Suprapubic skin (tissue), 4 donors: Measurements from ENCODE around the gene IDNK. TPM values are rescaled to one million over a fixed set of nuclear protein-coding genes. Genes with fewer than 3 reads are reported as not detected.

ENCODE experiments used
- DNase-seq, 2 donors: peaks; one replicate each; pipeline ENCODE4 v3.0.0-alpha.2; 2019; ENCODE audit warnings: low spot score in 2 of 2
- H3K27ac ChIP-seq: fragments of 200-600 bp; sonication (generic); one replicate; pipeline ENCODE4 v1.5.1; 2019
- H3K27me3 ChIP-seq: fragments of 200-600 bp; sonication (generic); one replicate; pipeline ENCODE4 v1.5.1; 2019
- H3K36me3 ChIP-seq: fragments of 200-600 bp; sonication (generic); one replicate; pipeline ENCODE4 v1.5.1; 2019
- H3K4me1 ChIP-seq: fragments of 200-600 bp; sonication (generic); one replicate; pipeline ENCODE4 v1.5.1; 2019
- H3K4me3 ChIP-seq: fragments of 200-600 bp; sonication (generic); one replicate; pipeline ENCODE4 v1.5.1; 2019; ENCODE audit warnings: mild to moderate bottlenecking
- H3K9me3 ChIP-seq: fragments of 200-600 bp; sonication (generic); one replicate; pipeline ENCODE4 v1.5.1; 2019
- CTCF ChIP-seq, 2 donors: fragments of 200-600 bp in 1 of 2; fragments of 450-650 bp in 1 of 2; sonication (generic) in 1 of 2; IDR thresholded peaks; one replicate each; pipeline ENCODE4 v1.5.1; 2016 to 2019; ENCODE audit warnings: antibody characterized with exemption in 2 of 2, mild to moderate bottlenecking in 1 of 2, moderate library complexity in 1 of 2
- EP300 ChIP-seq: sonication (generic); formaldehyde crosslinking; IDR thresholded peaks from one replicate; pipeline ENCODE4 v1.6.1; 2017; ENCODE audit warnings: antibody characterized with exemption
- POLR2A ChIP-seq, 2 donors: fragments of 450-650 bp; IDR thresholded peaks; one replicate each; pipeline ENCODE4 v1.6.1; 2017; ENCODE audit warnings: antibody characterized with exemption in 2 of 2, mild to moderate bottlenecking in 2 of 2, moderate library complexity in 2 of 2
- POLR2AphosphoS5 ChIP-seq, 3 donors: sonication (generic); formaldehyde crosslinking; IDR thresholded peaks; one replicate each; pipeline ENCODE4 v1.6.1; 2017; ENCODE audit warnings: antibody characterized with exemption in 3 of 3
- WGBS: methylation state at CpG from one replicate; pipeline ENCODE4 v1.1.5; 2018; 5-methylcytosine and 5-hydroxymethylcytosine counted together
- total RNA-seq, 4 donors: library from RNA; depleted of rRNA; stranded (reverse); fragments of >200 nt; gene quantifications; one replicate each; pipeline ENCODE4 v1.1.0, GENCODE V29; 2016

Gene IDNK
- total RNA-seq, 4 donors from 2014 or later, result 3.1 to 10.2 (median 5.8) TPM

- Histone ChIP-seq H3K27me3 (no peaks in the 10 kb centered on the region), H3K27ac (no peak overlapping the region), H3K36me3 (peaks cover 62% of the 10 kb centered on the region), H3K4me3 (no peak overlapping the region), H3K9me3 (no peaks in the 10 kb centered on the region), H3K4me1 (peaks cover 8% of the 10 kb centered on the region)
- no peak for DNase-seq
- TF ChIP-seq CTCF (IDR thresholded peaks at IDR 0.05) (no peak), POLR2A (IDR thresholded peaks at IDR 0.05) (no peak), POLR2AphosphoS5 (IDR thresholded peaks at IDR 0.05) (no peak), EP300 (no peak)
- 82% methylated on average over 2 of the region's 2 CpGs for WGBS
These were observed 58.5 kb downstream of the IDNK start for GRCh38 chr9:83681490-83681889.

DNA sequence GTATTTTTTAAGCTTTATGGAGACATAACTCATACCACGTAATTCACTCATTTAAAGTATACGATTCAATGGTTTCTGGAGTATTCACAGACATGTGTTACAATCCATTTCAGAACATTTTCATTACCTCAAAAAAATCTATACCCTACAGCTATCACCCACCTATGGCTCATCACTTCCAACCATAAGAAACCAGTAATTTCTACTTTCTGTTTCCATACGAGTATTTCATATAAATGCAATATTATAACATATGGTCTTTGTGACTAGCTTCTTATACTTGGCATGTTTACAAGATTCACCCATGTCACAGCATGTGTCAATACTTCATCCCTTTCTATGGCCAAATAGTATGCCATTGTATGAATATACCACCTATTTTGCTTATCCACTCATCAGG, 66.0 kb downstream of the IDNK start:
- 78% methylated on average over 3 of the region's 3 CpGs for WGBS
- no peak for DNase-seq
- no peak overlapping the region for H3K27ac ChIP-seq
- no peak overlapping the region for H3K4me3 ChIP-seq
- no peaks in the 10 kb centered on the region for H3K27me3 ChIP-seq
- H3K36me3 ChIP-seq, result no peaks in the 10 kb centered on the region
- no peaks in the 10 kb centered on the region for H3K9me3 ChIP-seq
- peaks cover 23% of the 10 kb centered on the region for H3K4me1 ChIP-seq
- no peak for TF ChIP-seq POLR2AphosphoS5 (IDR thresholded peaks at IDR 0.05)
- no peak for TF ChIP-seq POLR2A (IDR thresholded peaks at IDR 0.05)
- no peak for TF ChIP-seq CTCF (IDR thresholded peaks at IDR 0.05)
- no peak for TF ChIP-seq EP300

GRCh38 chr9:83691492-83691891, 68.5 kb downstream of the IDNK start:
- H3K27me3 ChIP-seq, result no peaks in the 10 kb centered on the region
- H3K27ac ChIP-seq, result no peak overlapping the region
- no peak for TF ChIP-seq EP300
- no peak for TF ChIP-seq POLR2AphosphoS5 (IDR thresholded peaks at IDR 0.05)
- no peak for TF ChIP-seq POLR2A (IDR thresholded peaks at IDR 0.05)
- TF ChIP-seq CTCF (IDR thresholded peaks at IDR 0.05), result no peak
- H3K9me3 ChIP-seq, result no peaks in the 10 kb centered on the region
- no peak for DNase-seq
- 81% methylated on average over 3 of the region's 3 CpGs for WGBS
- no peaks in the 10 kb centered on the region for H3K36me3 ChIP-seq
- H3K4me1 ChIP-seq, result peaks cover 19% of the 10 kb centered on the region
- no peak overlapping the region for H3K4me3 ChIP-seq

Other genes with a start within 250 kb of the IDNK start
- gene FRMD3, start 84.7 kb upstream of the IDNK start, total RNA-seq, result 1 to 10 TPM; 2.8 to 7.0 (median 5.2) TPM
- gene UBQLN1, start 84.8 kb downstream of the IDNK start, total RNA-seq, result 100 to 1,000 TPM in 2 of 4 donors, 10 to 100 TPM in 2; 94.2 to 110 (median 102) TPM
- 1 to 10 TPM; 1.1 to 6.3 (median 4.4) TPM for gene GKAP1, start 194.6 kb downstream of the IDNK start, total RNA-seq